CD4-positive, alpha-beta T cell treated with Interleukin-17A for 1 hour (primary cell): Measurements from ENCODE around the gene POLR2C.

Source experiments
- DNase-seq: peaks from one replicate; pipeline ENCODE4 v3.0.0-alpha.2; 2020

The POLR2C gene

DNA sequence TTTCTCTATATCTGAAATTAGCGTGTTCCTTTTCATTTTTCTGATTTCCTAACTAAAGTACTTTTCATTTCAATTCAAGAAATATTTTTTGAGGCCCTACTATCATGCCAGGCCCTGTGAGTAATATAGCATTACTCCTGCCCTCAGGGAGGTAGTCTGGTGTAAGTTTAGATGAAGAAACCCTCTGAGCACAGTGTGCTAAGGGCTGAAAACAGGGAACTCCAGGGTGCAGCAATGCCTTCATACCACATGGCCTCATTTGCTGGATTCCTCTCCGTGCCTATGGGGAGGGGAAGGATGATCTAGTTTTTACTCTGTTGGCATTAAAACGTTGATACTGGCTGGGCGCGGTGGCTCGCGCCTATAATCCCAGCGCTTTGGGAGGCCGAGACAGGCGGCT, 10.5 kb upstream of the POLR2C start:
- no peak for DNase-seq

- DNase-seq: no peak
These were observed 491 bp downstream of the POLR2C start for GRCh38 chr16:57462978-57463362.

DNA sequence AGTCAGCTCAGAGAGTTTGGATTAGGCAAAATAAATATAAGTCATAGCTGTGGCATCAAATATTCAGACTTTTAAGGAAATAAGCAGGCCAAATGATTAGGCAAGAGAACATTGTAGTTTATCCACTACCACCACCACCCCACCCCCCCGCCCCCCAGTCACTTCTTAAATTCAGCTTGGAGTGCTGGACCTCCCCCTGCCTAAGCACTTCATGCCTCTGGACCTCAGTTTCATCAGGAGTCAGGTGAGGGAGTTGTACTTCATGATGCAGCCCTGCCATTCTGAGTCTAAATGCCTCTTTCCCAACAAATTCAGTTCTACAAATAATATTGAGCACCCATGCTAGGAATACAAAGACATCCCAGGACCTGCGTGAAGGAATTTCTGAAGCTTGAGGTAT, 2.0 kb downstream of the POLR2C start:
- DNase-seq: no peak

DNA sequence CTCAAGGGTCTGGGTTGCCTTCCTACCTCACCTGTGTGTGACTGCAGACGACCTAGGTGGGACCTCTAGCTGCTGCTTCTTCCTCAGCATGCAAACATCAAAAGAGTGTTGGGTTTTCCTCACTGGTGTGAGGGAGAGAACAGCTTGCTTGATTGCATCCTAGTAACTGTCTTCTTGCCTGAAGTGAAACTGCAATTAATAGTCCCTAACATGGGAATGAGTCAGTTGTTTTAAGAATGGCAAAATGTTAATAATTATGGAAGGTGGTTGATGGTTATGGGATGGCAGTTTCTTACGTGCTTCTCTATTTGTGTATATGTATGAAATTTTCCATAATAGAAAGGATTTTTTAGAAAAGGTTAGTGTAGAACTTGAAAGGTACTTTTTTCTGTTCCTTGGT, 5.9 kb downstream of the POLR2C start:
- no peak for DNase-seq

- no peak for DNase-seq
These were observed 6.6 kb downstream of the POLR2C start for GRCh38 chr16:57469046-57469445.

DNA sequence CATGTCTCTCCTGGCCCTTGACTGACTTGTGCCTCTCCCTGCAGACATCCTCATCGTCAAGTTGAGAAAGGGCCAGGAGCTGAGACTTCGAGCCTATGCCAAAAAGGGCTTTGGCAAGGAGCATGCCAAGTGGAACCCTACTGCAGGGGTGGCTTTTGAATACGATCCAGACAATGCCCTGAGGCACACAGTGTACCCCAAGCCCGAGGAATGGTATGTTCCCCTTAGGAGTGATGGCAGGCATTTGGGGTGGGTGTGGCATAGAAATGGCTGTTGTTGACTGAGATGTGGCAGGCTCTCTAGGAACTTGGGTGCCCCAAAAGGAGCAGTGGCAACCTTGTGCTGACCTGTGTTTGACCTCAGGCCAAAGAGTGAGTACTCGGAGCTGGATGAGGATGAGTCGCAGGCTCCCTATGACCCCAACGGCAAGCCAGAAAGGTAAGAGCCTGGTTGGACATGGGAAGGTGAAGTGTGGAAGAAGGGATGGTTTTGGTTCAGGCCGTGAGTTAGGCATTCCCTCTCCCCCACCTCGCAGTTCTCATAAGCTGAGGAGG, 7.5 kb downstream of the POLR2C start:
- DNase-seq: no peak

GRCh38 chr16:57470711-57471110, 8.2 kb downstream of the POLR2C start:
- DNase-seq: no peak

GRCh38 chr16:57471209-57471608, 8.7 kb downstream of the POLR2C start:
- DNase-seq: no peak

DNA sequence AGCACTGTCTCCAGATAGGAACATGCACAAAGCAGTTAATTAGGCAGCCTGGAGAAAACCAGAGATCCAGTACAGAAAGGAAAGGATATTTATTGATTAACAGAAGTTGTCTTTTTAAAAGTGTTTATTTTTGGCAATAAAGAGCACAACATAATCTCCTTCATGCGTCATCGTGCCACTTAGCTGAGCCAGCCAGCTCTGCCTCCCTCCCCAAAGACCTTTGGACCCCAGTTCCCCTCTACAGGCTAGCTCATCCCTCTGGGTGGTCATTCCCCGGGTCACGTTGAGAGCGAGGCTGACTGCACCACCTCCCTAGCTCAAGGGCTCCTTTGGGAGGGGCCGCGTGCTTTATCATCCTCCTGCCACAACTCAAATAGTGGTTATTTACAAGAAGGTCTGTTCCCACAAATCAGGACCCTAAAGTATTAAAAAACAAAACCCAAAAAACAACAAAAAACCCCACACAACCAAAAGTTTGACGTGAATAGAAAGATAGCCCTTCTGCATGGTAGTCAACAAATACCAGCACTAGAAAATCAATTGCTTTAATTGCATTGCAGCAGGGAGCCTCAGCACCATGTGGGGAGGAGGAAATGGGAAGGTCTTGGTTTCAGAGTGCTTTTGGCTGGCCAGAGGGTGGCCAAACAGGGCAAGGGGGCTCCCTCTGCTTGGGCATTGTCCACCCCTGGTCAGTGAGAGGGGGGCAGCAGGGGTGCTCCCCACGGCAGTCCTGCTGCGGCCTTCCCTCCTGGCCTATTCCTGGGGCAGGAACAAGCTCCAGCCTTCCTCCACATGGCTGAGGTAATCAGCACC, 9.6 kb downstream of the POLR2C start:
- no peak for DNase-seq

DNA sequence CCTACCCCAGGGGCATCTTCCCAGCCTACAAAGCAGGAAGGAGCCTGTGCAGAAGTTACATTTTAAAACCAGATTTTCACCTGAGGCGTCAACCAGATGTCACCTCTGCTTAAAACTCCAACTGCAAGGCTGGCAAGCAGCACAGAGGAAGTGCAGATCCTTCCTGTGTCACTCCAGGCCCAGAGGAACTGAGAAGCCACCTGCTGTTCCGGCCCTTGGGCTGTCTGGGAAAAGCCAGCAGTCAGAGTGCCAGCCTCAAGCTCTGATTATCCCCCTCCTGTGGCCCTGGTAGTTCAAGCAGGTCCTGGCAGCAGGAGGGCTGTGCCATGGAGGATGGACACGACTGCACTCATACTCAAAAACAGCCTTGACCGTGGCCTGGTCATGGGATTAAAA, 10.2 kb downstream of the POLR2C start:
- no peak for DNase-seq

- DNase-seq: no peak
These were observed 10.8 kb downstream of the POLR2C start for GRCh38 chr16:57473176-57473840.

DNA sequence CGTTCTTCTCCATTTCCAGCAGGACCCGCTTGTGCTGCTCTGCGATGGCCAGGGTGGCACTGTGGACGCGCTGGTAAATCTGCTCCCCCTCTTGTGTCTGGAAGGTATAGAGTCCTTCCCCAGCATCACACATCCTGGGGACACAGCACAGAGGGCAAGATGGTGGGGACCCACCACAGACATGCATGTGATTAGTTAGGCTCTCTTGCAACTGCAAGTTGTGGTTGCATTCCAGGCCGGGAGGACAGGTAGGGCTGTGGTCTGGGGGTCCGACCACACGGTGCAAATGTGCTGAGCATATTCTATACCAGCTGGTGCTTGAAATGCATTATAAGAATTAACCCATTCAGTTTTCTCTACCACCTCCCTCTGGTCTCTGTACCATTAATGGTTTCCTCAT, 11.4 kb downstream of the POLR2C start:
- DNase-seq: no peak

GRCh38 chr16:57474671-57475661, 12.5 kb downstream of the POLR2C start:
- no peak for DNase-seq

GRCh38 chr16:57475711-57476339, 13.3 kb downstream of the POLR2C start:
- peak; percentile 79 for DNase-seq

GRCh38 chr16:57476546-57477410, 14.3 kb downstream of the POLR2C start:
- DNase-seq: no peak

GRCh38 chr16:57477531-57478202, 15.2 kb downstream of the POLR2C start:
- DNase-seq: no peak

- DNase-seq: no peak
These were observed 16.1 kb downstream of the POLR2C start for GRCh38 chr16:57478396-57479204.

- no peak for DNase-seq
These were observed 16.9 kb downstream of the POLR2C start for GRCh38 chr16:57479205-57479975.
